Sigmoid colon (tissue), 4 donors: ENCODE results near the gene GPC6.

Experiments
- CTCF ChIP-seq, 4 experiments: fragments of 450-650 bp in 3 of 4; fragments of 200-600 bp in 1 of 4; IDR thresholded peaks; one replicate each; pipeline ENCODE4 v1.5.1; 2016 to 2019; ENCODE audit warnings: antibody characterized with exemption in 4 of 4, mild to moderate bottlenecking in 3 of 4, moderate library complexity in 2 of 4
- EP300 ChIP-seq, 4 donors: sonication (generic); formaldehyde crosslinking; IDR thresholded peaks; one replicate each; pipeline ENCODE4 v1.6.1; 2017; ENCODE audit warnings: antibody characterized with exemption in 4 of 4
- POLR2A ChIP-seq, 2 donors: fragments of 450-650 bp; IDR thresholded peaks; one replicate each; pipeline ENCODE4 v1.6.1; 2016; ENCODE audit warnings: antibody characterized with exemption in 2 of 2, mild to moderate bottlenecking in 2 of 2, moderate library complexity in 2 of 2

- no peak for TF ChIP-seq CTCF (IDR thresholded peaks at IDR 0.05)
- no peak for TF ChIP-seq EP300 (IDR thresholded peaks at IDR 0.05)
- no peak for TF ChIP-seq POLR2A (IDR thresholded peaks at IDR 0.05)
Measured at GRCh38 chr13:93183302-93183701, 43.3 kb upstream of the GPC6 start.
